SU-DHL-6 (cell line): ENCODE results near the gene MEIS3.

Experiments
- H2AFZ ChIP-seq: fragments of 200-600 bp; sonication (generic); 2 replicates; pipeline ENCODE4 v1.6.1; 2014; ENCODE audit warnings: low read depth, mild to moderate bottlenecking, moderate library complexity, mixed read lengths, antibody characterized with exemption, low read length; ENCODE audit not compliant: severe bottlenecking
- H3F3A ChIP-seq: fragments of 200-600 bp; shearing (Covaris generic); 2 replicates; pipeline ENCODE4 v1.6.0; 2016; ENCODE audit warnings: antibody characterized with exemption, mild to moderate bottlenecking; ENCODE audit not compliant: insufficient read depth
- H3K27ac ChIP-seq: fragments of 200-600 bp; sonication (generic); 2 replicates; pipeline ENCODE4 v1.5.1; 2016; ENCODE audit warnings: low read depth, mild to moderate bottlenecking, low read length, moderate library complexity, mixed read lengths
- H3K27me3 ChIP-seq: fragments of 200-600 bp; sonication (generic), shearing (Covaris generic); 2 replicates; pipeline ENCODE4 v1.6.0; 2014; ENCODE audit warnings: mild to moderate bottlenecking, low read length
- H3K36me3 ChIP-seq: fragments of 200-600 bp; sonication (generic); 2 replicates; pipeline ENCODE4 v1.6.1; 2014; ENCODE audit warnings: mild to moderate bottlenecking, low read length, mixed read lengths
- H3K4me2 ChIP-seq: fragments of 300-600, 200-600 bp; shearing (Covaris generic), sonication (generic); 2 replicates; pipeline ENCODE4 v1.6.0; 2014; ENCODE audit warnings: low read length, low read depth, mild to moderate bottlenecking; ENCODE audit not compliant: poor library complexity, severe bottlenecking
- H3K4me3 ChIP-seq: fragments of 200-600 bp; sonication (generic); 2 replicates; pipeline ENCODE4 v1.5.1; 2014; ENCODE audit warnings: antibody characterized with exemption, low read length, mild to moderate bottlenecking, mixed read lengths; ENCODE audit not compliant: insufficient read depth, poor library complexity, severe bottlenecking
- H3K79me2 ChIP-seq: fragments of 200-600 bp; sonication (generic); 2 replicates; pipeline ENCODE4 v1.6.1; 2014; ENCODE audit warnings: mild to moderate bottlenecking, low read length, moderate library complexity; ENCODE audit not compliant: insufficient read depth
- H3K9ac ChIP-seq: fragments of 200-600 bp; sonication (generic); 2 replicates; pipeline ENCODE4 v1.7.0; 2014; ENCODE audit warnings: mild to moderate bottlenecking, low read length
- H3K9me2 ChIP-seq: fragments of 200-600 bp; sonication (generic); replicated peaks from 2 replicates; pipeline ENCODE4 v1.6.1; 2014; ENCODE audit warnings: low read length; ENCODE audit not compliant: insufficient read depth
- H3K9me3 ChIP-seq: fragments of 200-600 bp; sonication (generic); 2 replicates; pipeline ENCODE4 v1.6.1; 2014; ENCODE audit warnings: low read length, mixed read lengths; ENCODE audit not compliant: insufficient read depth
- H4K20me1 ChIP-seq: fragments of 200-600 bp; sonication (generic); 2 replicates; pipeline ENCODE4 v1.6.1; 2014; ENCODE audit warnings: low read depth, mild to moderate bottlenecking, antibody characterized with exemption, low read length, moderate library complexity, mixed read lengths
- EZH2phosphoT487 ChIP-seq: fragments of 200-600 bp; sonication (generic), shearing (Covaris generic); conservative IDR thresholded peaks from 2 replicates; pipeline ENCODE4 v1.6.1; 2018; ENCODE audit warnings: mild to moderate bottlenecking, antibody characterized with exemption, low read length, moderate library complexity, mixed read lengths
- TF ChIP-seq, protein P1 (sequence below): fragments of 200-600 bp; sonication (generic); IDR thresholded peaks from one replicate; pipeline ENCODE4 v1.5.1; 2017; ENCODE audit warnings: antibody characterized with exemption, mild to moderate bottlenecking, low read length, moderate library complexity; ENCODE audit not compliant: insufficient read depth, poor library complexity, severe bottlenecking

Gene MEIS3

DNA sequence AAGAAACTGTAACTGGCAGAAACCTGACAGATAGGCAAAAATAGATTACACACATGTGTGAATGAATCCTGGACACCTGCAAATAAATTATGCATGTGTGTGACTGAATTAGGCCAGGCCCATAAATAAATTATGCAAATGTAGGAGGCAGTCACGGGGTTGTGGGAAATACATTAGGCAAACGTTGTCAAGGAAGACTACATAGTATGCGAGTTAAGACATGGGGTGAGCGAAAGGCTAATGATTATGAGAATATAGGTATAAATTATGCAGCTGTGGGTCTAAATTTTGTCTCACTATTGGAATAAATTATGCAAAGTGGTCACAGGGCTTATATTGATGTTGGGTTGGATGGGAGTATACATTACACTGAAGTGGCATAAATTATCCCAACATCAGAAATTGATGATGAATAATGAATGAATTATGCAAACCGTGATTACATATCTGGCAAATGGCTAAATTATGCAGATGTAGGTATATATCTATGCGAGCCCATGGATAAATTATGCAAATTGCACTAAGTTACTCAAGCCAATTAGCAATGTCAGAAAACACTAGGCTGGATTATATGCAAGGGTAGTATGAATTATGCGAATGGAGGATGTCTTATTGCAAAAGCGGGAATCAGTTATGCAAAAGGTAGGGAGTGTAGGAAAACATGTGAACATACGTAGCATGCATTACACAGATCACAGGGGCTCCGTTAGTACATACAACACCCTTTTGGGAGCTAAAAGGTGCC, 45.5 kb upstream of the MEIS3 start:
- TF ChIP-seq, protein P1, sequence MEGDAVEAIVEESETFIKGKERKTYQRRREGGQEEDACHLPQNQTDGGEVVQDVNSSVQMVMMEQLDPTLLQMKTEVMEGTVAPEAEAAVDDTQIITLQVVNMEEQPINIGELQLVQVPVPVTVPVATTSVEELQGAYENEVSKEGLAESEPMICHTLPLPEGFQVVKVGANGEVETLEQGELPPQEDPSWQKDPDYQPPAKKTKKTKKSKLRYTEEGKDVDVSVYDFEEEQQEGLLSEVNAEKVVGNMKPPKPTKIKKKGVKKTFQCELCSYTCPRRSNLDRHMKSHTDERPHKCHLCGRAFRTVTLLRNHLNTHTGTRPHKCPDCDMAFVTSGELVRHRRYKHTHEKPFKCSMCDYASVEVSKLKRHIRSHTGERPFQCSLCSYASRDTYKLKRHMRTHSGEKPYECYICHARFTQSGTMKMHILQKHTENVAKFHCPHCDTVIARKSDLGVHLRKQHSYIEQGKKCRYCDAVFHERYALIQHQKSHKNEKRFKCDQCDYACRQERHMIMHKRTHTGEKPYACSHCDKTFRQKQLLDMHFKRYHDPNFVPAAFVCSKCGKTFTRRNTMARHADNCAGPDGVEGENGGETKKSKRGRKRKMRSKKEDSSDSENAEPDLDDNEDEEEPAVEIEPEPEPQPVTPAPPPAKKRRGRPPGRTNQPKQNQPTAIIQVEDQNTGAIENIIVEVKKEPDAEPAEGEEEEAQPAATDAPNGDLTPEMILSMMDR, result no peak
- no peak for TF ChIP-seq EZH2phosphoT487
- Histone ChIP-seq H3K27ac (no peak overlapping the region), H3K4me3 (no peak overlapping the region), H3K79me2 (no peaks in the 10 kb centered on the region), H3K36me3 (no peaks in the 10 kb centered on the region), H4K20me1 (no peaks in the 10 kb centered on the region), H3K9me3 (no peaks in the 10 kb centered on the region), H3K27me3 (no peaks in the 10 kb centered on the region), H3K4me2 (no peak overlapping the region), H3F3A (no peaks in the 10 kb centered on the region), H2AFZ (no peak overlapping the region), H3K9ac (no peak overlapping the region), H3K9me2 (no peaks in the 10 kb centered on the region)

- Histone ChIP-seq H3K4me2 (no peak overlapping the region), H3K9ac (no peak overlapping the region), H3K9me3 (no peaks in the 10 kb centered on the region), H3K79me2 (no peaks in the 10 kb centered on the region), H2AFZ (no peak overlapping the region), H4K20me1 (no peaks in the 10 kb centered on the region), H3K36me3 (no peaks in the 10 kb centered on the region), H3K4me3 (no peak overlapping the region), H3K27me3 (no peaks in the 10 kb centered on the region), H3K27ac (no peak overlapping the region), H3F3A (no peaks in the 10 kb centered on the region), H3K9me2 (no peaks in the 10 kb centered on the region)
- no peak for TF ChIP-seq EZH2phosphoT487
- TF ChIP-seq, protein P1, result no peak
Measured at GRCh38 chr19:47461876-47462275, 42.5 kb upstream of the MEIS3 start.

- H3K4me2 ChIP-seq, result no peak overlapping the region
- H3K4me3 ChIP-seq, result no peak overlapping the region
- peaks cover 4% of the 10 kb centered on the region; the same call in 1 of the 2 replicates for H3K9me3 ChIP-seq
- H3K79me2 ChIP-seq, result no peaks in the 10 kb centered on the region
- no peak overlapping the region for H2AFZ ChIP-seq
- no peaks in the 10 kb centered on the region for H3K9me2 ChIP-seq
- H3K27ac ChIP-seq, result no peak overlapping the region
- H3K27me3 ChIP-seq, result no peaks in the 10 kb centered on the region
- TF ChIP-seq, protein P1, result no peak
- no peak for TF ChIP-seq EZH2phosphoT487
- no peaks in the 10 kb centered on the region for H4K20me1 ChIP-seq
- no peaks in the 10 kb centered on the region for H3K36me3 ChIP-seq
- H3K9ac ChIP-seq, result no peak overlapping the region
- H3F3A ChIP-seq, result no peaks in the 10 kb centered on the region
Measured at GRCh38 chr19:47459477-47459876, 40.1 kb upstream of the MEIS3 start.
